NK-92 (cell line): ENCODE results near the gene NUDT1.

Source experiments
- DNase-seq: peaks from one replicate; lab custom pipeline; 2025; ENCODE audit not compliant: unreplicated experiment; lab: John Stamatoyannopoulos, UW

The NUDT1 gene

GRCh38 chr7:2223321-2223720 is 18.7 kb upstream of the NUDT1 start:
- no peak for DNase-seq

GRCh38 chr7:2224491-2224928 is 17.5 kb upstream of the NUDT1 start:
- DNase-seq: no peak

GRCh38 chr7:2224934-2225333 is 17.1 kb upstream of the NUDT1 start:
- DNase-seq: no peak

- no peak for DNase-seq
These were observed 16.7 kb upstream of the NUDT1 start for GRCh38 chr7:2225336-2225735.

- no peak for DNase-seq
These were observed 16.2 kb upstream of the NUDT1 start for GRCh38 chr7:2225830-2226229.

- DNase-seq: no peak
These were observed 14.3 kb upstream of the NUDT1 start for GRCh38 chr7:2227699-2228098.

- DNase-seq: no peak
These were observed 13.1 kb upstream of the NUDT1 start for GRCh38 chr7:2228921-2229320.

GRCh38 chr7:2229467-2229866 is 12.6 kb upstream of the NUDT1 start:
- no peak for DNase-seq

GRCh38 chr7:2230226-2230625 is 11.8 kb upstream of the NUDT1 start:
- DNase-seq: no peak

- no peak for DNase-seq
These were observed 11.1 kb upstream of the NUDT1 start for GRCh38 chr7:2230882-2231281.

GRCh38 chr7:2231992-2232765 is 9.8 kb upstream of the NUDT1 start:
- no peak for DNase-seq

GRCh38 chr7:2232766-2233520 is 9.1 kb upstream of the NUDT1 start, which contains the start of gene MAD1L1:
Gene MAD1L1, minus strand, starts transcription at chr7:2232945. Its CDS starts 2,812 bp downstream, at chr7:2230133.
- DNase-seq: peak; percentile 25

GRCh38 chr7:2233926-2234325 is 8.1 kb upstream of the NUDT1 start:
- no peak for DNase-seq

GRCh38 chr7:2237109-2237602 is 4.9 kb upstream of the NUDT1 start:
- no peak for DNase-seq

- no peak for DNase-seq
These were observed 2.8 kb upstream of the NUDT1 start for GRCh38 chr7:2239242-2239641.

- DNase-seq: no peak
These were observed 759 bp downstream of the NUDT1 start for GRCh38 chr7:2242541-2243429.

GRCh38 chr7:2243458-2243857 is 1.4 kb downstream of the NUDT1 start:
- no peak for DNase-seq

- no peak for DNase-seq
These were observed 2.5 kb downstream of the NUDT1 start for GRCh38 chr7:2244404-2244995.

- DNase-seq: no peak
These were observed 4.1 kb downstream of the NUDT1 start for GRCh38 chr7:2245883-2246675.
